ENCODE measurements around the gene TMEM97.
"Not testable (repeated sequence)": the region's sequence is repeated elsewhere in the genome, so short reads cannot be mapped to it uniquely, and the experiment has no call there.

Gene TMEM97

GRCh38 chr17:28276011-28276410 lies 43.0 kb upstream of the TMEM97 start:
- no peak overlapping the region for H3K27ac ChIP-seq
- TF ChIP-seq CTCF (IDR thresholded peaks at IDR 0.05) (no peak), ZFX (IDR thresholded peaks at IDR 0.05; ENCODE audit: borderline replicate concordance) (no peak)

GRCh38 chr17:28279411-28279810 lies 39.6 kb upstream of the TMEM97 start:
- TF ChIP-seq ZFX (IDR thresholded peaks at IDR 0.05; ENCODE audit: borderline replicate concordance) (no peak), CTCF (IDR thresholded peaks at IDR 0.05) (no peak)
- H3K27ac ChIP-seq: no peak overlapping the region

GRCh38 chr17:28280826-28281225 lies 38.2 kb upstream of the TMEM97 start:
- H3K27ac ChIP-seq: no peak overlapping the region

GRCh38 chr17:28282596-28282995 lies 36.4 kb upstream of the TMEM97 start:
- no peak for TF ChIP-seq CTCF (IDR thresholded peaks at IDR 0.05)
- no peak for TF ChIP-seq ZFX (IDR thresholded peaks at IDR 0.05; ENCODE audit: borderline replicate concordance)
- no peak overlapping the region for H3K27ac ChIP-seq

More at GRCh38 chr17:28280826-28281225, 38.2 kb upstream of the TMEM97 start:
- TF ChIP-seq ZFX (IDR thresholded peaks at IDR 0.05; ENCODE audit: borderline replicate concordance): no peak
- no peak for TF ChIP-seq CTCF (IDR thresholded peaks at IDR 0.05)

GRCh38 chr17:28285965-28286364 lies 33.0 kb upstream of the TMEM97 start:
- TF ChIP-seq CTCF (IDR thresholded peaks at IDR 0.05): no peak
- no peak overlapping the region for H3K27ac ChIP-seq

- TF ChIP-seq ZFX (IDR thresholded peaks at IDR 0.05; ENCODE audit: borderline replicate concordance) (no peak), CTCF (IDR thresholded peaks at IDR 0.05) (no peak)
- H3K27ac ChIP-seq: no peak overlapping the region
Measured at GRCh38 chr17:28290703-28291102, 28.3 kb upstream of the TMEM97 start.

GRCh38 chr17:28291780-28292330 lies 27.1 kb upstream of the TMEM97 start:
- no peak overlapping the region for H3K27ac ChIP-seq
- TF ChIP-seq ZFX (IDR thresholded peaks at IDR 0.05; ENCODE audit: borderline replicate concordance) (no peak), CTCF (IDR thresholded peaks at IDR 0.05) (no peak)

- H3K27ac ChIP-seq: not testable (repeated sequence)
Measured at GRCh38 chr17:28292878-28293277, 26.1 kb upstream of the TMEM97 start.

Data from 22Rv1 (cell line).